VCaP (cell line): ENCODE results near the gene TXNRD2.

Source experiments
- H3K27ac ChIP-seq: fragments of 450-650 bp; 2 replicates; pipeline ENCODE4 v1.5.1; 2017
- TF ChIP-seq, protein P1 (sequence below): fragments of 450-650 bp; conservative IDR thresholded peaks from 2 replicates; pipeline ENCODE4 v1.5.1; 2017; ENCODE audit warnings: mild to moderate bottlenecking, moderate library complexity

Gene TXNRD2

DNA sequence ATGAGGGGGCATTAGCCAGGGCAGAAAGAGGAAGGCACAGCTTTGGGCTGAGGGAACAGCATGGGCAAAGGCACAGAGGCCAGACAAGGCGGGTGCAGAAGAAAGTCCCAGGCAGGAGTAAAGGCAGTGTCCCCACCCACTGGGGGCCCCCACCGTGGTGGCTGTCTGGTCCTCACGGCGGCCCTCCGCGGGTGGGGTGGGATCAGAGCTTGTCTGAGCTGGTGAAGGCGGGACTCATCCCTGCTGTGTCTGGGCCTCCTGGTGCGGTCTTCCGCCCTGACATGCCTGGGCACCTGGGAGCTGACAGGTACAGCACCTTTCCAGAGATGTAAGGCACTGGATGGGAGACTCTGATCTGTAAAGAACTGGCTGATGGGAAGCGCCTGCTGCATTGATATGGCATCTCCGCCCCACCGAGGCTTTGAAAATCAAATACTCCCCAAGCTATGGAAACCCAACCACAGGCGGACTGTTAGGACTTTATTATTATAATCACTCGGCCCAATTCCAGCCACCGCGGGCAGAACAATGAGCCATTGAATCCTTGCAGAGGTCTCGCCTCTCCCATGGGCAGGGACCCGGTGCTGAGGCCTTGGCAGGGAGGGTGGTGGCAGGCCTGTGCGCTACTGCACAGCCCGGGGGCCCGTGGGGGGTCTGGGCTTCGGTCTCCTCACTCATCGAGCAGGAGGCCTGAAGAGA lies 72.7 kb downstream of the TXNRD2 start:
- TF ChIP-seq, protein P1, sequence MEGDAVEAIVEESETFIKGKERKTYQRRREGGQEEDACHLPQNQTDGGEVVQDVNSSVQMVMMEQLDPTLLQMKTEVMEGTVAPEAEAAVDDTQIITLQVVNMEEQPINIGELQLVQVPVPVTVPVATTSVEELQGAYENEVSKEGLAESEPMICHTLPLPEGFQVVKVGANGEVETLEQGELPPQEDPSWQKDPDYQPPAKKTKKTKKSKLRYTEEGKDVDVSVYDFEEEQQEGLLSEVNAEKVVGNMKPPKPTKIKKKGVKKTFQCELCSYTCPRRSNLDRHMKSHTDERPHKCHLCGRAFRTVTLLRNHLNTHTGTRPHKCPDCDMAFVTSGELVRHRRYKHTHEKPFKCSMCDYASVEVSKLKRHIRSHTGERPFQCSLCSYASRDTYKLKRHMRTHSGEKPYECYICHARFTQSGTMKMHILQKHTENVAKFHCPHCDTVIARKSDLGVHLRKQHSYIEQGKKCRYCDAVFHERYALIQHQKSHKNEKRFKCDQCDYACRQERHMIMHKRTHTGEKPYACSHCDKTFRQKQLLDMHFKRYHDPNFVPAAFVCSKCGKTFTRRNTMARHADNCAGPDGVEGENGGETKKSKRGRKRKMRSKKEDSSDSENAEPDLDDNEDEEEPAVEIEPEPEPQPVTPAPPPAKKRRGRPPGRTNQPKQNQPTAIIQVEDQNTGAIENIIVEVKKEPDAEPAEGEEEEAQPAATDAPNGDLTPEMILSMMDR, result no peak
- H3K27ac ChIP-seq, result no peak overlapping the region

DNA sequence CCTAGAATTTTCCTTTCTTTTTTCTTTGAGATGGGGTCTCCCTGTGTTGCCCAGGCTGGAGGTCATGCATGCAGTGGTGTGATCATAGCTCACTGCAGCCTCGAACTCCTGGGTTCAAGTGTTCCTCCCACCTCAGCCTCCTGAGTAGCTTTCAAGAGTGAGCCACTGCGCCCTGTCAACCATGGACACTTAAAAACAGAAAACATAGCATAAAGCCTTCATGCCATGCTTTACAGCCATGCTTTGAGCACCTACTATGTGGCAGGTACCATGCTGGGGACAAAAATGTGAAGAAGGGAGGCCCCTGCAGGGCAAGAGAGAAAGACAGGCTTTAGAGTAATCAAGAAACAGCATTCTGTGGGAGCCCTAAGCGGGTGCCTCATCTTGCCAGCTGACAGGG lies 73.3 kb downstream of the TXNRD2 start:
- TF ChIP-seq, protein P1, result no peak
- H3K27ac ChIP-seq, result no peak overlapping the region

DNA sequence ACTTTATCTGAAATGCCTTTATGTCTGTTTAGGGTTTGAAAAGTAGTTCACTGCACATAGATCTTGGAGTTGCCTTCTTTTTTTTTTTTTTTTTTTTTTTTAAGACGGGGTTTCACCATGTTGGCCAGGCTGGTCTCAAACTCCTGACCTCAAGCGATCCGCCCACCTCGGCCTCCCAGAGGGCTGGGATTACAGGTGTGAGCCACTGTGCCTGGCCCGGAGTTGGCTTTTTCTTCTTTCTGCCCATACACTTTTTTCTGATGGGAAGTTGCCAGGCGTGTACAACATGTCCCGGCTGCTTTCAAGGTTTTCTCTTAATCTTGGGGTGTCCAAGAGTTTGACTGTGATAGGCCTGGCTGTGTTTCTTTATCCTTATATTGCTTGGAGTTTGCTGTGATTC lies 74.0 kb downstream of the TXNRD2 start:
- TF ChIP-seq, protein P1, result no peak
- no peak overlapping the region for H3K27ac ChIP-seq

- TF ChIP-seq, protein P1, result no peak
- H3K27ac ChIP-seq, result no peak overlapping the region
Measured at GRCh38 chr22:19866665-19867009, 75.0 kb downstream of the TXNRD2 start.

DNA sequence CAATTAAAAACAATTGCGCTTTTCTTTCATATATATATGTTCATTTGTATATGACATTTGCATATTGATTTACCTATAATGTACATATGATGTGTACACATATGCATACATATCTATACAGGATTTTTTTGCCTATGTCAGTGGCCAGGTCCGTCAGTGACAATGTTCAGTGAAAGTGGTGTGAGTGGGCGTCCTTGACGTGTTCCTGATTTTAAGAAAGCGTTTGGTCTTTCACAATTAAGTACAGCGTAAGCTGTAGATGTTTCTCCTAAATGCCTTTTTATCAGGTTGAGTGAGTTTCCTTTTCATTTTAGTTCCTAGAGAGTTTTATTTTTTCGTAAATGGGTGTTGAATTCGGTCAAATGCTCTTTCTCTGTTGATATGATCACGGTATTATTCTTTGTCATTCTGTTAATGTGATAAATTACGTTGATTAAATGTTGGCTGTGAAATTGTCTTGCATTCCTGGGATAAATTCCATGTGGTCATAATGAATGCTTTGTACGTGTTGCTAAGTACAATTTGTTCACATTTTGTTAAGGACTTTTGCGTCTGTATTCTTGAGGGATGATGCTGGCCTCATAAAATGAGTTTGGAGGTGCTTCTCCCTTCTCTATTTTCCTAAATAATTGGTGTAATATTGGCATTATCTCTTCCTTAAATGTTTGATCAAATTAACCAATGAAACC lies 76.3 kb downstream of the TXNRD2 start:
- TF ChIP-seq, protein P1, result no peak
- no peak overlapping the region for H3K27ac ChIP-seq

DNA sequence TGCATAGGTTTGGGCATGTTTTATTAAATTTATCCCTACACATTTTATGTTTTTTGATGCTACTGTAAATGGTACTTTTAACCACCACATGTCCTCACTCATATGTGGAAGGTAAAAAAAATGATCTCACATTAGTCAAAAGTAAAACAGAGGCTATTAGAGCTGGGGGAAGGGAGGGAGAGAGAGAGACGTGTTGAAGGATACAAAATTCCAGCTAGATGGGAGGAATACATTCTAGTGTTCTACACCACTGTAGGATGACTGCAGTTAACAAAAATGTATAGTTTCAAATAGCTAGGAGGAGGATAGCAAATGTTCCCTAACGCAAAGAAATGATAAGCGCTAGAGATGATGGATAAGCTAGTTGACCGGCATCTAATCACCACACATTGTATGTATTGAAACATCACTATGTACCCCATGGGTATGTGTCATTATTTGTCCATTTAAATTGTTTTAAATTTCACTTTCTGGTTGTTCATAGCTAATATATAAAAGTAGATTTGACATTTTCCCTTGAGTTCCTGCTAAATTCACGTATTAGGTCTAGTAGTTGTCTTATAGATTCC lies 77.0 kb downstream of the TXNRD2 start:
- H3K27ac ChIP-seq, result no peak overlapping the region
- TF ChIP-seq, protein P1, result no peak

DNA sequence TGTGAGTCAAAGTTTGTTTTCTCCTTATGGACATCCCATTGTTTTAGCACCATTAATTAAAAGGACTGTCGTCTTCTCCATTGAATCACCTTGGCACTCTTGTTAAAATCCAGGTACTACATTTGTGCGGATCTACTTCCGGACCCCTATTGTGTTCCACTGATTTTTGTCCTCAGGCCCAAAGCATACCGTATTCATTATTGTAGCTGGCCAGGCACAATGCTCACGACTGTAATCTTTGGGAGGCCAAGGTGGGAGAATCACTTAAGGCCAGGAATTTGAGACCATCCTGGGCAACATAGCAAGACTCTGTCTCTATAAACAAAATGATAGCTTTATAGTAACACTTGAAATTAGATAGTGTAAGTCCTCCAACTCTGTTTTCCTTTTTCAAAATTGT lies 78.0 kb downstream of the TXNRD2 start:
- H3K27ac ChIP-seq, result no peak overlapping the region
- TF ChIP-seq, protein P1, result no peak
